Breast epithelium (tissue), 3 donors: Measurements from ENCODE around the gene GLDC.

Experiments
- CTCF ChIP-seq, 3 donors: fragments of 450-650 bp; IDR thresholded peaks; one replicate each; pipeline ENCODE4 v1.5.1; 2016 to 2017; ENCODE audit warnings: antibody characterized with exemption in 3 of 3, mild to moderate bottlenecking in 3 of 3, moderate library complexity in 3 of 3
- POLR2A ChIP-seq: fragments of 450-650 bp; IDR thresholded peaks from one replicate; pipeline ENCODE4 v1.6.1; 2016; ENCODE audit warnings: antibody characterized with exemption, mild to moderate bottlenecking, moderate library complexity
- POLR2AphosphoS5 ChIP-seq, 3 donors: sonication (generic); formaldehyde crosslinking; IDR thresholded peaks; one replicate each; pipeline ENCODE4 v1.6.1; 2017; ENCODE audit warnings: antibody characterized with exemption in 3 of 3

DNA sequence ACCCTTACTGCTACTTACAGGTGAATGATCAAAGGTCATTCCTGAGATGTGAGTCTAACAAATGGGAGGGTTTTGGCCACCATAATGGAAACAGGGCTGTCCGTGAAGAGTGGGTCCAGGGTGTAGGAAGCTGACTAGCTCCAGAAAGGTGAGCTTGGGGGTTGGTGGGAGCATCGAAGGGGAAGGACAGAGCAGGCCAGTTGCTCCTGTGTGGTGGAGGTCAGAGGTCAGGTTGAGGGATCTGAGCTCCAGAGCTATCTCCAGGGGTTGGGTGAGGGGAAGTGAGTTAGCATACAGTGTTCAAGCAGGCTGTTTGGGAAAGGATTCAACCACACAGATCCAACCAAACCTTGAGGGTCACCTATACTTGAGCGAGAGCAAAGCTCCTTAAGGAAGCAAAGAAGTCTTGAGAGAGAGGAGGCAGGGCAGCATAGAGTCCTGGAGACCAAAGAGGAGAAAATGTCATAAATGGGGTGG, 18.7 kb upstream of the GLDC start:
- TF ChIP-seq CTCF (IDR thresholded peaks at IDR 0.05), result no peak
- no peak for TF ChIP-seq POLR2A
- TF ChIP-seq POLR2AphosphoS5 (IDR thresholded peaks at IDR 0.05), result no peak
